GM15510 (cell line): ENCODE data around the gene AVPR1B.

ENCODE experiments used
- POLR2A ChIP-seq: IDR thresholded peaks from 3 replicates; pipeline ENCODE4 v1.6.1; 2011; ENCODE audit warnings: borderline replicate concordance; ENCODE audit not compliant: insufficient read length; ENCODE audit errors: extremely low read depth

AVPR1B gene

GRCh38 chr1:206102292-206102936, 14.8 kb downstream of the AVPR1B start:
- no peak for TF ChIP-seq POLR2A

GRCh38 chr1:206101351-206102045, 15.7 kb downstream of the AVPR1B start:
- TF ChIP-seq POLR2A = no peak

- no peak for TF ChIP-seq POLR2A
Measured at GRCh38 chr1:206100226-206100815, 16.9 kb downstream of the AVPR1B start.

GRCh38 chr1:206098242-206098919, 18.8 kb downstream of the AVPR1B start:
- no peak for TF ChIP-seq POLR2A

- TF ChIP-seq POLR2A = no peak
Measured at GRCh38 chr1:206097381-206097780, 19.8 kb downstream of the AVPR1B start.

GRCh38 chr1:206094024-206094423, 23.2 kb downstream of the AVPR1B start:
- no peak for TF ChIP-seq POLR2A

- TF ChIP-seq POLR2A = no peak
Measured at GRCh38 chr1:206089341-206089740, 27.8 kb downstream of the AVPR1B start.

- no peak for TF ChIP-seq POLR2A
Measured at GRCh38 chr1:206087091-206087490, 30.1 kb downstream of the AVPR1B start.

GRCh38 chr1:206083750-206084149, 33.4 kb downstream of the AVPR1B start:
- TF ChIP-seq POLR2A = no peak

- no peak for TF ChIP-seq POLR2A
Measured at GRCh38 chr1:206082831-206083695, 34.1 kb downstream of the AVPR1B start.

- no peak for TF ChIP-seq POLR2A
Measured at GRCh38 chr1:206081856-206082255, 35.3 kb downstream of the AVPR1B start.

- TF ChIP-seq POLR2A = no peak
Measured at GRCh38 chr1:206080026-206080820, 37.0 kb downstream of the AVPR1B start.

- TF ChIP-seq POLR2A = no peak
Measured at GRCh38 chr1:206079135-206079534, 38.1 kb downstream of the AVPR1B start.

- TF ChIP-seq POLR2A = no peak
Measured at GRCh38 chr1:206075786-206076755, 41.1 kb downstream of the AVPR1B start.
